HFF-Myc (cell line): ENCODE data around the gene PIN1.

Experiments used
- DNase-seq: peaks from one replicate; pipeline ENCODE4 v3.0.0-alpha.2; 2011; ENCODE audit warnings: low read depth; ENCODE audit errors: extremely low read depth
- H3K4me3 ChIP-seq: replicated peaks from 2 replicates; pipeline ENCODE4 v1.5.1; 2011; ENCODE audit warnings: low read depth, mild to moderate bottlenecking, control low read depth, low read length
- TF ChIP-seq, protein P1 (sequence below): IDR thresholded peaks from 2 replicates; pipeline ENCODE4 v1.5.1; 2012; ENCODE audit warnings: mild to moderate bottlenecking, low read depth, low read length, control low read depth; ENCODE audit errors: missing control alignments

Gene PIN1

DNA sequence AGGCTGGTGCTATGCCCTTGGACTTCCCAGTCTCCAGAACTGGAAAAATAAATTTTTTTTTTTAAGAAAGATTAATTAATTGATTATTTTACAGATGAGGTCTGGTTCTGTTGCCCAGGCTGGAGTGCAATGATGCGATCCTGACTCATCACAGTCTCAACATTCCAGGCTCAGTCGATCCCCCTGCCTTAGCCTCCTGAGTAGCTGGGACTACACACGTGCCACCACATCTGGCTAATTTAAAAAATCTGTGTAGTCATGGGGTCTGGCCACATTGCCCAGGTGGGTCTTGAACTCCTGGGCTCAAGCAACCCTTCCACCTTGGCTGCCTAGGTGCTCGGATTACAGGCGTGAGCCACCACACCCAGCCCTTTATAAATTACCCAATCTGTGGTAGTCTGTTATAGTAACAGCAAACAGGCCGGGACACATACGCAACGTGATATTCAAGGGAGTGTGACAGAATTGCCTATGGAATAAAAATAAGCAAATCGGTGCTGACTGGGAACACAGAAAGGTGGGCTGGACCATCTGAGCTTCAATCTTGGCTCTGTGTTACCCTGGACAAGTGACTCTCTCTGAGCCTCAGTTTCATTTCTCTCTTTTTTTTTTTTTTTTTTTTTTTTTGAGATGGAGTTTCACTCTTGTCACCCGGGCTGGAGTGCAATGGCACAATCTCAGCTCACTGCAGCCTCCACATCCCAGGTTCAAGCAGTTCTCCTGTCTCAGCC, 42.8 kb downstream of the PIN1 start:
- TF ChIP-seq, protein P1, sequence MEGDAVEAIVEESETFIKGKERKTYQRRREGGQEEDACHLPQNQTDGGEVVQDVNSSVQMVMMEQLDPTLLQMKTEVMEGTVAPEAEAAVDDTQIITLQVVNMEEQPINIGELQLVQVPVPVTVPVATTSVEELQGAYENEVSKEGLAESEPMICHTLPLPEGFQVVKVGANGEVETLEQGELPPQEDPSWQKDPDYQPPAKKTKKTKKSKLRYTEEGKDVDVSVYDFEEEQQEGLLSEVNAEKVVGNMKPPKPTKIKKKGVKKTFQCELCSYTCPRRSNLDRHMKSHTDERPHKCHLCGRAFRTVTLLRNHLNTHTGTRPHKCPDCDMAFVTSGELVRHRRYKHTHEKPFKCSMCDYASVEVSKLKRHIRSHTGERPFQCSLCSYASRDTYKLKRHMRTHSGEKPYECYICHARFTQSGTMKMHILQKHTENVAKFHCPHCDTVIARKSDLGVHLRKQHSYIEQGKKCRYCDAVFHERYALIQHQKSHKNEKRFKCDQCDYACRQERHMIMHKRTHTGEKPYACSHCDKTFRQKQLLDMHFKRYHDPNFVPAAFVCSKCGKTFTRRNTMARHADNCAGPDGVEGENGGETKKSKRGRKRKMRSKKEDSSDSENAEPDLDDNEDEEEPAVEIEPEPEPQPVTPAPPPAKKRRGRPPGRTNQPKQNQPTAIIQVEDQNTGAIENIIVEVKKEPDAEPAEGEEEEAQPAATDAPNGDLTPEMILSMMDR, result no peak
- peak; percentile 72 for DNase-seq
- H3K4me3 ChIP-seq, result no peak overlapping the region

DNA sequence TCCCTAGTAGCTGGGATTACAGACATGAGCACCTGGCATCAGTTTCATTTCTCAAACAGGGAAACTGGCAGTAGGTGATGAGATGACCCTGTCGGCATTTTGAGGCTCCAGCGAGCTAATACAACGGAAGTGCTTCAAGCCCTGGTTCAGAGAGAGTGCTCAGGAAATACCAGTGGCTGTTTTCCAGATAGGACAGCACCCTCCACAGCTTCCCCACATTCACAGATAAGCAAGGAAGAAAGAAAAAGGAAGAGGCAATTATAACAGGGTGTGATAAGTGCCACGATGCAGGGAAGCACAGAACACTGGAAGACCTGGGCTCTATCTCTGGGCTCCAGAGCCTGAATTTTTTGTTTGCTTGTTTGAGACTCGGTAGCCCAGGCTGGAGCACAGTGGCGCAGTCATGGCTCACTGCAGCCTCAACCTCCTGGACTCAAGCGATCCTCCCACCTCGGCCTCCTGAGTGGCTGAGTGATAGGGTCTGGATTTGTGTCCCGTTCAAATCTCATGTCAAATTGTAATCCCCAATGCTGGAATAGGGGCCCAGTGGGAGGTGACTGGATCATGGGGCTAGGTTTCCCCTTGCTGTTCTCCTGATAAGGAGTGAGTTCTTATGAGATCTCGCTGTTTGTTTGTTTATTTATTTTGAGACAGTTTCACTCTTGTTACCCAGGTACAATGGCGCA, 43.5 kb downstream of the PIN1 start:
- TF ChIP-seq, protein P1, result no peak
- no peak overlapping the region for H3K4me3 ChIP-seq
- no peak for DNase-seq

DNA sequence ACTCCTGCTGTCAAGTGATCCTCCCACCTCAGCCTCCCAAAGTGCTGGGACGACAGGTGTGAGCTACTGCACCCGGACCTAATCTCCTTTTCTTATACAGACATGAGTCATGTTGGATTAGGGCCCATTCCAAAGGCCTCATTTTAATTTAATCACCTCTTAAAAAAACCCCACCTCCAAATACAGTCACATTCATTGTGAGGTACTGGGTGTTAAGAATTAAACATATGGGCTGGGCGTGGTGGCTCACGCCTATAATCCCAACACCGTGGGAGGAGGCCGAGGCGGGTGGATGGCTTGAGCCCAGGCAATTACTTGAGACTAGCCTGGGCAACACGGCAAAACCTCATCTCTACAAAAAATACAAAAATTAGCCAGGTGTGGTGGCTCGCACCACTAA, 46.6 kb downstream of the PIN1 start:
- TF ChIP-seq, protein P1, result no peak
- no peak overlapping the region for H3K4me3 ChIP-seq
- DNase-seq, result no peak

DNA sequence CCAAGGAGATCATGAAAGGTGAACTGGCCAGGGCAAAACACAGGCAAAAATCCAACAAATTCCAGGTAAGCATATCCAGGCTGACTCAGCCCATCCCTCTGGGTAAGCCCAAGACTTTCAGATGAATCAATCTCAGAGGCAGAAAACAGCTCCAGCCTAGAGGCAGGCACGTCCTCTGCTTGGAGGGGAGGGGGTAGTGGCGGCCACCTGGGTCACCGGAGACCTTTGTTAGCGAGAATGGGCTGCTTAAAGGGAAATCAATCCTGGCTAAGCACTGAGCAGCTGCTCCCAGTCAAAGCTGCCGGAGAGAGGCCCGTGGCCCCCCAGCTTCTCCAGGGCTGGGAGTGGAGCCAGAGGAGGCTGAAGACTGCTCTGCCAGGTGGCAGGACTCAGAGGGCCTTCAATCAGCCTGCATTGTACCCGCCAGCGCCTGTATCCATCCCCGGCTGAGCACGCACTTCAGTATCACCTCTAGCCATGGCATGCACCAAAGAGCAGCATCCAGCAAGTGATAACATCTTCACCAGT, 48.2 kb downstream of the PIN1 start:
- TF ChIP-seq, protein P1, result no peak
- no peak overlapping the region for H3K4me3 ChIP-seq
- DNase-seq, result no peak

DNA sequence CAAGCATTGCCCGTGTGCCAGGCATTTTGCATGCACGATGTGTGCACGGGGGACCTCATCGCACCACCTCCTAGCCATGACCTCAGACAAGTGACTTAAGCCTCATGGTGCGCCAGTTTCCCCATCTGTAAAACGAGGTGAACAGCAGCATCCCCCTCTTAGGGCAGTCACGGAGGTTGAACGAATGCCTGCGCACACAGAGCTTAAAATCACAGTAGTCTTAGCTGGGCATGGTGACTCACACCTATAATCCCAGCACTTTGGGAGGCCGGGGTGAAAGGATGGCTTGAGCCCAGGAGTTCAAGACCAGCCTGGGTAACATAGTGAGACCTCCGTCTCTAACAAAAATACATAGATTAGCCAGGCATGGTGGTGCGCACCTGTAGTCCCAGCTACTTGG, 48.6 kb downstream of the PIN1 start:
- DNase-seq, result no peak
- TF ChIP-seq, protein P1, result no peak
- H3K4me3 ChIP-seq, result no peak overlapping the region

DNA sequence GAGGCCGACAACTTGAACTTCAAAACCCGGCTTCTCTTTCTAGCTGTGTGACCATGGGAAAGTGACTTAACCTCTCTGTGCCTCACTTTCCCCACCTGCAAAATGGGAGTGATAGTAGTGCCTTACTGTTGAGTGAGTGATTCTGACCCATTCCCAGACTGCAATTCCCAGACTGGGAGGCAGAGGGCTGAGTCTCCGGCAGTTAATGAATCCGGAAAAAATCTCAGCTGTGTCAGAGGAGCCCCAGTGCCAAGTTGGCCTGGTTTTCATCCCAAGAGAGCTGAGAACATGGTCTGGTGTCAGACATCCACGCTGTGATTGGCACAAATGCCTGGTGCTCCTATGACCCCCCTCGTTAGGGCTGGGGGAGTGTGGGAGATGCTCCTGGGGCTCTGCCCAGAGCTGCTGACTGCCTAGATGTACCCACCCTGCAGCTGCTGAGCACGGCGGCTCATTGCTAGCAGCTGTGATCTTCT, 50.0 kb downstream of the PIN1 start:
- no peak overlapping the region for H3K4me3 ChIP-seq
- no peak for DNase-seq
- TF ChIP-seq, protein P1, result peak; percentile 40
